ENCODE measurements around the gene RCAN2. TPM values are rescaled to one million over a fixed set of nuclear protein-coding genes. Genes with fewer than 3 reads are reported as not detected.

RCAN2 gene
- total and polyA plus RNA-seq, 2 experiments from 2014 or later, result 6.0 to 9.3 TPM

DNA sequence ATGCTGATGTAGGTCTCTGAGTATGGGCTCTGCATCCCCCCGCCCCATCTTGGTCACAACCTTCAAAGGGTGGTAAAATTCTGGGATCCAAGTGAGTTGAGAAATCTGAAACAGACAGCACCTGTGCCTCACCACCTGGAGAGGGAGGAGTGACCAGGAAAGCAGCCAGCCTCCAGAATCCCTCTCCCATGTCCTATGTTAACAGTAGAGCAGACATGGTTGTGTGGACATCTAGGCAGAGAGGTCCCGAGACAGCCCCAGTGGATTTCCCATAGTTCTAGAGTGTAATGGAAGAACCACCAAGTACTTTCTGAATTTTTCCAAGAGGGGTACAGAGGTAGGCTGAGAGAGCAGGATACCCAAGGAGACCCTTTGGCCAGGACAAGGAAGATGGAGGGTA is 216.7 kb downstream of the RCAN2 start (continued):
- TF ChIP-seq, protein P1, sequence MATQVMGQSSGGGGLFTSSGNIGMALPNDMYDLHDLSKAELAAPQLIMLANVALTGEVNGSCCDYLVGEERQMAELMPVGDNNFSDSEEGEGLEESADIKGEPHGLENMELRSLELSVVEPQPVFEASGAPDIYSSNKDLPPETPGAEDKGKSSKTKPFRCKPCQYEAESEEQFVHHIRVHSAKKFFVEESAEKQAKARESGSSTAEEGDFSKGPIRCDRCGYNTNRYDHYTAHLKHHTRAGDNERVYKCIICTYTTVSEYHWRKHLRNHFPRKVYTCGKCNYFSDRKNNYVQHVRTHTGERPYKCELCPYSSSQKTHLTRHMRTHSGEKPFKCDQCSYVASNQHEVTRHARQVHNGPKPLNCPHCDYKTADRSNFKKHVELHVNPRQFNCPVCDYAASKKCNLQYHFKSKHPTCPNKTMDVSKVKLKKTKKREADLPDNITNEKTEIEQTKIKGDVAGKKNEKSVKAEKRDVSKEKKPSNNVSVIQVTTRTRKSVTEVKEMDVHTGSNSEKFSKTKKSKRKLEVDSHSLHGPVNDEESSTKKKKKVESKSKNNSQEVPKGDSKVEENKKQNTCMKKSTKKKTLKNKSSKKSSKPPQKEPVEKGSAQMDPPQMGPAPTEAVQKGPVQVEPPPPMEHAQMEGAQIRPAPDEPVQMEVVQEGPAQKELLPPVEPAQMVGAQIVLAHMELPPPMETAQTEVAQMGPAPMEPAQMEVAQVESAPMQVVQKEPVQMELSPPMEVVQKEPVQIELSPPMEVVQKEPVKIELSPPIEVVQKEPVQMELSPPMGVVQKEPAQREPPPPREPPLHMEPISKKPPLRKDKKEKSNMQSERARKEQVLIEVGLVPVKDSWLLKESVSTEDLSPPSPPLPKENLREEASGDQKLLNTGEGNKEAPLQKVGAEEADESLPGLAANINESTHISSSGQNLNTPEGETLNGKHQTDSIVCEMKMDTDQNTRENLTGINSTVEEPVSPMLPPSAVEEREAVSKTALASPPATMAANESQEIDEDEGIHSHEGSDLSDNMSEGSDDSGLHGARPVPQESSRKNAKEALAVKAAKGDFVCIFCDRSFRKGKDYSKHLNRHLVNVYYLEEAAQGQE (IDR thresholded peaks at IDR 0.05; ENCODE audit: unreplicated experiment), result no peak
- TF ChIP-seq POLR2AphosphoS5 (IDR thresholded peaks at IDR 0.05; ENCODE audit: low read depth) (no peak), CTCF (conservative IDR thresholded peaks at IDR 0.05; ENCODE audit: low read depth in 2 of 2) (no peak), ZNF114 (CRISPR knock-in tag; IDR thresholded peaks at IDR 0.05) (no peak), NANOG (IDR thresholded peaks at IDR 0.05; ENCODE audit: borderline replicate concordance) (no peak), STAT1 (IDR thresholded peaks at IDR 0.05; ENCODE audit: unreplicated experiment) (no peak)

DNA sequence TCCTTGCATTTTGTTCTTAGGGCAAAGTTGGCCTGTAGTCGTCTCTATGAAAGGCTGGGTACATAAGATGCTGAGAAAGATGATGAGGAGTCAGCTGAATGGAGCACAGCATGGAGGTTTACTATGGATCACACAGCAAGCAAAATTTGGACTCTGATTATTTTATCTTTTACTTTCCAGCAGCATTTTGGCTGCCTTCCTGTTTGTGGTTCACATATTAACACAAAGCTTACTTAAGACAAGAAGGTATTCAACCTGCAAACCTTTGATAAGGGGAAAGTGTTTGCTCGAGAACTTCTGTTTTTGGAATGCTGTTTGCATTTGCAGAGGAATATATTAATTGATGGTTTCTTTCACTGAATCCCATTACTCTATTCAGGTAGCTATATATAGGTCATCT is 217.3 kb downstream of the RCAN2 start:
- Histone ChIP-seq H3K79me2 (replicated peaks; ENCODE audit: insufficient read depth) (no peaks in the 10 kb centered on the region), H4K20me1 (replicated peaks; ENCODE audit: insufficient read depth) (no peaks in the 10 kb centered on the region), H3F3A (replicated peaks; ENCODE audit: low read depth) (no peaks in the 10 kb centered on the region), H3K36me3 (ENCODE audit: insufficient read depth) (no peaks in the 10 kb centered on the region), H3K4me2 (no peak overlapping the region), H3K9me2 (ENCODE audit: insufficient read depth) (no peaks in the 10 kb centered on the region), H3K27me3 (ENCODE audit: insufficient read depth) (no peaks in the 10 kb centered on the region), H3K4me3 (no peak overlapping the region), H2AFZ (no peak overlapping the region), H3K27ac (ENCODE audit: low read depth) (no peak overlapping the region), H3K4me1 (ENCODE audit: insufficient read depth) (no peaks in the 10 kb centered on the region)
- no peak overlapping the region for H3K4me3 Mint-ChIP-seq
- H3K4me1 Mint-ChIP-seq, result no peaks in the 10 kb centered on the region
- H3K36me3 Mint-ChIP-seq (ENCODE audit: low read depth), result no peaks in the 10 kb centered on the region
- no peaks in the 10 kb centered on the region for H3K27me3 Mint-ChIP-seq (ENCODE audit: insufficient read depth, low read depth, poor library complexity)
- DNase-seq (ENCODE audit: low spot score), result no peak
- no peaks in the 10 kb centered on the region for H3K9me3 Mint-ChIP-seq
- no peak overlapping the region for H3K27ac Mint-ChIP-seq
- TF ChIP-seq, protein P1 (IDR thresholded peaks at IDR 0.05; ENCODE audit: unreplicated experiment), result no peak
- no peak for TF ChIP-seq ETS1 (IDR thresholded peaks at IDR 0.05)
- no peak for ATAC-seq
